GM18499 (cell line): ENCODE data around the gene RAD51B.
"Not testable (repeated sequence)": the region's sequence is repeated elsewhere in the genome, so short reads cannot be mapped to it uniquely, and the experiment has no call there.

Experiments used
- ATAC-seq: cut with Tn5 transposase; IDR thresholded peaks from one replicate; pipeline ENCODE4 v1.9.1; 2021; ENCODE audit warnings: moderate number of reproducible peaks; ENCODE audit not compliant: insufficient read depth, unreplicated experiment

The RAD51B gene

GRCh38 chr14:68186500-68187276 lies 367.1 kb downstream of the RAD51B start:
- not testable (repeated sequence) for ATAC-seq

- no peak for ATAC-seq
Observed at GRCh38 chr14:68188174-68188573, 368.6 kb downstream of the RAD51B start.

GRCh38 chr14:68190032-68190431 lies 370.5 kb downstream of the RAD51B start:
- no peak for ATAC-seq

GRCh38 chr14:68191567-68192321 lies 372.2 kb downstream of the RAD51B start:
- no peak for ATAC-seq

- ATAC-seq = no peak
Observed at GRCh38 chr14:68192935-68193334, 373.4 kb downstream of the RAD51B start.

- ATAC-seq = no peak
Observed at GRCh38 chr14:68193970-68194681, 374.5 kb downstream of the RAD51B start.

- ATAC-seq = no peak
Observed at GRCh38 chr14:68195126-68195525, 375.5 kb downstream of the RAD51B start.

- ATAC-seq = no peak
Observed at GRCh38 chr14:68198713-68199495, 379.3 kb downstream of the RAD51B start.

GRCh38 chr14:68199554-68200151 lies 380.1 kb downstream of the RAD51B start:
- ATAC-seq = no peak

- no peak for ATAC-seq
Observed at GRCh38 chr14:68203871-68204270, 384.3 kb downstream of the RAD51B start.

GRCh38 chr14:68208218-68208617 lies 388.6 kb downstream of the RAD51B start:
- ATAC-seq = no peak

- ATAC-seq = no peak
Observed at GRCh38 chr14:68208626-68209317, 389.2 kb downstream of the RAD51B start.

- ATAC-seq = peak; percentile 75
Observed at GRCh38 chr14:68210729-68211299, 391.2 kb downstream of the RAD51B start.

GRCh38 chr14:68211421-68211820 lies 391.8 kb downstream of the RAD51B start:
- ATAC-seq = peak; percentile 5

GRCh38 chr14:68211886-68212285 lies 392.3 kb downstream of the RAD51B start:
- no peak for ATAC-seq

- no peak for ATAC-seq
Observed at GRCh38 chr14:68212361-68212760, 392.8 kb downstream of the RAD51B start.

GRCh38 chr14:68214431-68214830 lies 394.9 kb downstream of the RAD51B start:
- no peak for ATAC-seq

- ATAC-seq = no peak
Observed at GRCh38 chr14:68215629-68216028, 396.1 kb downstream of the RAD51B start.

- no peak for ATAC-seq
Observed at GRCh38 chr14:68216079-68216478, 396.5 kb downstream of the RAD51B start.
